ENCODE results near the gene GLIPR1L2. TPM values are rescaled to one million over a fixed set of nuclear protein-coding genes. Genes with fewer than 3 reads are reported as not detected.
A peak's percentile ranks its signal among the peaks of the same experiment; 100 is the strongest.

Gene GLIPR1L2
- total RNA-seq, 4 donors from 2014 or later: 0.17 to 4.5 (median 1.0) TPM

DNA sequence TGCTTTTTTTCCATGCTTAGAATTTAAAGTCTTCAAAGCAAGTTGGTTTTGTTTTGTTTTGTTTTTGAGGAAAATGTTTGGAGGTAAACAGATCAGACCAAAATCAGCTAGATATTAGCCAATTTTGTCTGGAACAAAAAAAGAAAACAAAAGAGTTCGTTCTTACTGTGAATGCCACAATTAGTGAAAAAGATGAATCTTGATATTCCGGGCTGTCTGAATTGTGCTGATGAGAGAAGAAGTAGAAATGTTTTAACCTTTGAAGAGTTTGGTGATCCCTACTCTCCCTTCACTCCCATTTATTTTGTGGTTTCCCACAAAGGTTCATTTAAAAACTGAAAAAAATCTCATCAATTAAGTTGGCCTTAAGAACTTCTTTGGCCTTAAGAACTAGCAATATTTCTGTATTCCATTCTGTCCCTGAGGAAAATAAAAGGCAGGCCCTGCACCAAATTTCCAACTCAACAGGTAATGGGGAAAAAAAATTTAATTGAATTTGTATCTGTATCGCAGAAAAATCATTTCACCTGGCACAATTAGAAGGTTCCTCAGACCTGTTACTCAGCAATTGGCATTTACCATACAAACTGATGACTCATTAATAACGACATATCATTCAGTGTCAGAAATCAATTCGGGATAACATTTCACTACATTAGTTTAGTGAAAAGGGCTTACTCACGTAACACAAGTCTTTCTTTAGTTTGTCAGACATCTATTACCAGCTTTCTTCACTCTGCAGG lies 562 bp upstream of the GLIPR1L2 start:
- no peaks in the 10 kb centered on the region for H3K9me3 ChIP-seq
- DNase-seq (ENCODE audit: extremely low spot score): no peak
- intact Hi-C loops (cut with DNase I): loop anchor here (5.0 kb wide), 1 partner anchor 92 kb away; the partner anchor contains the start of gene GLIPR1
- H3K36me3 ChIP-seq: no peaks in the 10 kb centered on the region
- no peak for TF ChIP-seq EP300 (IDR thresholded peaks at IDR 0.05)
- no peak for TF ChIP-seq POLR2AphosphoS5 (IDR thresholded peaks at IDR 0.05)
- TF ChIP-seq POLR2A (IDR thresholded peaks at IDR 0.05; ENCODE audit: low read depth): no peak
- H3K27me3 ChIP-seq: no peaks in the 10 kb centered on the region
- peak overlapping the region; percentile 85 to 93 (median 88) for H3K27ac ChIP-seq (replicated peaks in 1 of 4)
- 32% methylated on average over 6 of the region's 6 CpGs for WGBS
- H3K4me1 ChIP-seq: peaks cover 23 to 33% (median 32%) of the 10 kb centered on the region in 4 donors
- peak overlapping the region; percentile 53 to 68 (median 65) for H3K4me3 ChIP-seq

GRCh38 chr12:75404231-75404630 lies 13.3 kb downstream of the GLIPR1L2 start:
- WGBS: 84% methylated on average over 1 of the region's 1 CpG
- H3K36me3 ChIP-seq: no peaks in the 10 kb centered on the region
- no peak for DNase-seq (ENCODE audit: extremely low spot score)
- peaks cover 0 to 6% (median 3%) of the 10 kb centered on the region in 4 donors for H3K4me1 ChIP-seq
- H3K4me3 ChIP-seq: no peak overlapping the region
- H3K9me3 ChIP-seq: no peaks in the 10 kb centered on the region
- no peak for TF ChIP-seq POLR2A (IDR thresholded peaks at IDR 0.05; ENCODE audit: low read depth)
- TF ChIP-seq POLR2AphosphoS5 (IDR thresholded peaks at IDR 0.05): no peak
- no peak for TF ChIP-seq EP300 (IDR thresholded peaks at IDR 0.05)
- TF ChIP-seq, protein P1, sequence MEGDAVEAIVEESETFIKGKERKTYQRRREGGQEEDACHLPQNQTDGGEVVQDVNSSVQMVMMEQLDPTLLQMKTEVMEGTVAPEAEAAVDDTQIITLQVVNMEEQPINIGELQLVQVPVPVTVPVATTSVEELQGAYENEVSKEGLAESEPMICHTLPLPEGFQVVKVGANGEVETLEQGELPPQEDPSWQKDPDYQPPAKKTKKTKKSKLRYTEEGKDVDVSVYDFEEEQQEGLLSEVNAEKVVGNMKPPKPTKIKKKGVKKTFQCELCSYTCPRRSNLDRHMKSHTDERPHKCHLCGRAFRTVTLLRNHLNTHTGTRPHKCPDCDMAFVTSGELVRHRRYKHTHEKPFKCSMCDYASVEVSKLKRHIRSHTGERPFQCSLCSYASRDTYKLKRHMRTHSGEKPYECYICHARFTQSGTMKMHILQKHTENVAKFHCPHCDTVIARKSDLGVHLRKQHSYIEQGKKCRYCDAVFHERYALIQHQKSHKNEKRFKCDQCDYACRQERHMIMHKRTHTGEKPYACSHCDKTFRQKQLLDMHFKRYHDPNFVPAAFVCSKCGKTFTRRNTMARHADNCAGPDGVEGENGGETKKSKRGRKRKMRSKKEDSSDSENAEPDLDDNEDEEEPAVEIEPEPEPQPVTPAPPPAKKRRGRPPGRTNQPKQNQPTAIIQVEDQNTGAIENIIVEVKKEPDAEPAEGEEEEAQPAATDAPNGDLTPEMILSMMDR (IDR thresholded peaks at IDR 0.05): no peak
- intact Hi-C loops (cut with DNase I): no loop called here
- H3K27me3 ChIP-seq: no peaks in the 10 kb centered on the region
- H3K27ac ChIP-seq (replicated peaks in 1 of 4): no peak overlapping the region

- intact Hi-C loops (cut with DNase I): no loop called here
- Histone ChIP-seq H3K27me3 (no peaks in the 10 kb centered on the region), H3K27ac (replicated peaks in 1 of 4) (no peak overlapping the region), H3K4me1 (peaks cover 0 to 8% (median 3%) of the 10 kb centered on the region in 4 donors), H3K4me3 (no peak overlapping the region), H3K9me3 (no peaks in the 10 kb centered on the region), H3K36me3 (no peaks in the 10 kb centered on the region)
- DNase-seq (ENCODE audit: extremely low spot score): no peak
- TF ChIP-seq, protein P1 (IDR thresholded peaks at IDR 0.05): no peak
- TF ChIP-seq EP300 (IDR thresholded peaks at IDR 0.05) (no peak), POLR2A (IDR thresholded peaks at IDR 0.05; ENCODE audit: low read depth) (no peak), POLR2AphosphoS5 (IDR thresholded peaks at IDR 0.05) (no peak)
These were observed 16.8 kb downstream of the GLIPR1L2 start for GRCh38 chr12:75407683-75408082.

- DNase-seq (ENCODE audit: extremely low spot score): no peak
- no peaks in the 10 kb centered on the region for H3K36me3 ChIP-seq
- TF ChIP-seq, protein P1 (IDR thresholded peaks at IDR 0.05): no peak
- no peak for TF ChIP-seq POLR2AphosphoS5 (IDR thresholded peaks at IDR 0.05)
- no peak for TF ChIP-seq POLR2A (IDR thresholded peaks at IDR 0.05; ENCODE audit: low read depth)
- TF ChIP-seq EP300 (IDR thresholded peaks at IDR 0.05): no peak
- no peak overlapping the region for H3K4me3 ChIP-seq
- H3K27me3 ChIP-seq: no peaks in the 10 kb centered on the region
- peaks cover 0 to 8% (median 3%) of the 10 kb centered on the region in 4 donors for H3K4me1 ChIP-seq
- no peak overlapping the region for H3K27ac ChIP-seq (replicated peaks in 1 of 4)
- 98% methylated on average over 2 of the region's 2 CpGs for WGBS
- H3K9me3 ChIP-seq: no peaks in the 10 kb centered on the region
- intact Hi-C loops (cut with DNase I): no loop called here
These were observed 18.9 kb downstream of the GLIPR1L2 start for GRCh38 chr12:75409830-75410229.

DNA sequence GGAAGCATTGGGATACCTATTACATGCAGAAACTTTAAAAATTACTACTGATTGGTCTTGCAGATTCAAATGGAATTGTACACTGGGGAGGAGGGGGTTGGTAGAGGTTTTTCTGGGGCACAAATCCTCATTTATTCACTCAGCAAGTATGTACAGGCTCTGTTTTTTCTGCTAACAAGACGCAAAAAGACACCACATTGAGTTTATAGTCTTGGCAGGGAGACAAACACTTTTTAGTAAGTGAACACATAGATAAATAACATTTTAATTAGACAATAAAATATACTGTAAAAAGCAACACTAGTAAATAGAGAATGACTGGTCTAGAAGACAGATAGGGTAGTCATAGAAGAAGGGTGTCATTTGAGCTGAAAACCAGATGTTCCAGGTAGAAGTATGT lies 23.8 kb downstream of the GLIPR1L2 start:
- Histone ChIP-seq H3K4me1 (no peaks in the 10 kb centered on the region), H3K4me3 (no peak overlapping the region), H3K36me3 (no peaks in the 10 kb centered on the region), H3K27ac (replicated peaks in 1 of 4) (no peak overlapping the region), H3K27me3 (no peaks in the 10 kb centered on the region), H3K9me3 (no peaks in the 10 kb centered on the region)
- WGBS: 68% methylated on average over 1 of the region's 1 CpG
- TF ChIP-seq POLR2A (IDR thresholded peaks at IDR 0.05; ENCODE audit: low read depth) (no peak), EP300 (IDR thresholded peaks at IDR 0.05) (no peak), POLR2AphosphoS5 (IDR thresholded peaks at IDR 0.05) (no peak)
- TF ChIP-seq, protein P1 (IDR thresholded peaks at IDR 0.05): no peak
- DNase-seq (ENCODE audit: extremely low spot score): no peak
- intact Hi-C loops (cut with DNase I): no loop called here
